Neuronal stem cell (in vitro differentiated cells): Measurements from ENCODE around the gene ENDOV.

ENCODE experiments used
- DNase-seq: peaks from one replicate; pipeline ENCODE4 v3.0.0-alpha.2; 2013; ENCODE audit warnings: low spot score
- H2AFZ ChIP-seq: one replicate; pipeline ENCODE4 v1.6.1; 2013; ENCODE audit warnings: mild to moderate bottlenecking, low read length, inconsistent platforms
- H2AK5ac ChIP-seq: 2 replicates; pipeline ENCODE4 v1.6.1; 2013; ENCODE audit warnings: low read depth, mild to moderate bottlenecking, inconsistent platforms, low read length, moderate library complexity, mixed read lengths
- H2BK120ac ChIP-seq: 2 replicates; pipeline ENCODE4 v1.6.1; 2013; ENCODE audit warnings: low read depth, mild to moderate bottlenecking, inconsistent platforms, low read length, moderate library complexity, mixed read lengths
- H2BK12ac ChIP-seq: one replicate; pipeline ENCODE4 v1.6.1; 2013; ENCODE audit warnings: low read length, inconsistent platforms
- H2BK15ac ChIP-seq: 2 replicates; pipeline ENCODE4 v1.6.1; 2013; ENCODE audit warnings: mild to moderate bottlenecking, low read length, inconsistent platforms, mixed read lengths
- H2BK5ac ChIP-seq: one replicate; pipeline ENCODE4 v1.6.1; 2013; ENCODE audit warnings: inconsistent platforms, mild to moderate bottlenecking, low read length, moderate library complexity
- H3K14ac ChIP-seq: one replicate; pipeline ENCODE4 v1.6.1; 2013; ENCODE audit warnings: low read length, inconsistent platforms
- H3K18ac ChIP-seq: 2 replicates; pipeline ENCODE4 v1.6.1; 2013; ENCODE audit warnings: low read length, inconsistent platforms
- H3K23ac ChIP-seq: 2 replicates; pipeline ENCODE4 v1.6.1; 2013; ENCODE audit warnings: low read depth, mild to moderate bottlenecking, mixed read lengths, low read length, inconsistent platforms; ENCODE audit not compliant: poor library complexity
- H3K27ac ChIP-seq: replicated peaks from 3 replicates; pipeline ENCODE4 v1.5.1; 2013; ENCODE audit warnings: low read length, inconsistent platforms
- H3K27me3 ChIP-seq, 3 experiments: 2 replicates each; pipeline ENCODE4 v1.6.1; 2013; ENCODE audit warnings: low read length in 3 of 3, mild to moderate bottlenecking in 2 of 3, inconsistent platforms in 1 of 3, low read depth in 1 of 3, mixed read lengths in 1 of 3, moderate library complexity in 1 of 3; ENCODE audit not compliant: control insufficient read depth in 3 of 3, insufficient read depth in 3 of 3
- H3K36me3 ChIP-seq, 2 donors: replicated peaks in 1 of 2; 2 replicates each; pipeline ENCODE4 v1.6.1; 2013; ENCODE audit warnings: low read length in 2 of 2; ENCODE audit not compliant: control insufficient read depth in 2 of 2, insufficient read depth in 2 of 2
- H3K4ac ChIP-seq: 2 replicates; pipeline ENCODE4 v1.6.1; 2013; ENCODE audit warnings: inconsistent platforms, mild to moderate bottlenecking, low read length, moderate library complexity
- H3K4me1 ChIP-seq, 2 donors: 1 replicate in 1 of 2; 2 replicates in 1 of 2; pipeline ENCODE4 v1.6.1; 2013; ENCODE audit warnings: low read length in 2 of 2, low read depth in 1 of 2; ENCODE audit not compliant: control insufficient read depth in 2 of 2, insufficient read depth in 1 of 2
- H3K4me2 ChIP-seq: one replicate; pipeline ENCODE4 v1.6.1; 2013; ENCODE audit warnings: mild to moderate bottlenecking, low read length, inconsistent platforms; ENCODE audit not compliant: insufficient read depth, poor library complexity, severe bottlenecking
- H3K4me3 ChIP-seq, 2 donors: 2 replicates each; pipeline ENCODE4 v1.5.1; 2013; ENCODE audit warnings: low read length in 2 of 2, mild to moderate bottlenecking in 2 of 2, inconsistent platforms in 1 of 2, moderate library complexity in 1 of 2
- H3K79me1 ChIP-seq: one replicate; pipeline ENCODE4 v1.6.1; 2013; ENCODE audit warnings: low read depth, mild to moderate bottlenecking, inconsistent platforms, low read length, moderate library complexity
- H3K9ac ChIP-seq: one replicate; pipeline ENCODE4 v1.6.1; 2013; ENCODE audit warnings: mild to moderate bottlenecking, low read depth, low read length, inconsistent platforms; ENCODE audit not compliant: poor library complexity
- H3K9me3 ChIP-seq, 2 donors: replicated peaks in 1 of 2; 2 replicates each; pipeline versions ENCODE3 to v1.6.1; 2013; ENCODE audit warnings: low read length in 2 of 2, mild to moderate bottlenecking in 2 of 2, inconsistent platforms in 1 of 2, low read depth in 1 of 2, mixed read lengths in 1 of 2, moderate library complexity in 1 of 2; ENCODE audit not compliant: control insufficient read depth in 2 of 2, insufficient read depth in 1 of 2
- H4K8ac ChIP-seq: one replicate; pipeline ENCODE4 v1.6.1; 2013; ENCODE audit warnings: low read depth, mild to moderate bottlenecking, inconsistent platforms, low read length, moderate library complexity
- H4K91ac ChIP-seq: one replicate; pipeline ENCODE4 v1.6.1; 2013; ENCODE audit warnings: low read length, low read depth, mild to moderate bottlenecking, inconsistent platforms; ENCODE audit not compliant: poor library complexity
- WGBS, 2 donors: extraction: QIAGEN DNeasy Blood & Tissue Kit; methylation state at CpG; one replicate each; pipeline ENCODE4 v1.1.7; 2013; ENCODE audit warnings: missing lambda C conversion rate in 2 of 2, mixed read lengths in 1 of 2; ENCODE audit not compliant: insufficient read length in 2 of 2, insufficient replicate concordance in 1 of 2; ENCODE audit errors: extremely low coverage in 2 of 2; 5-methylcytosine and 5-hydroxymethylcytosine counted together

The ENDOV gene

GRCh38 chr17:80455336-80455710 is 40.4 kb downstream of the ENDOV start:
- Histone ChIP-seq H3K4me2 (peak overlapping the region; percentile 96), H4K91ac (no peak overlapping the region), H3K9me3 (no peaks in the 10 kb centered on the region), H2AK5ac (no peak overlapping the region), H3K14ac (no peak overlapping the region), H2BK5ac (peak overlapping the region; percentile 85), H3K27me3 (peaks cover 0 to 28% (median 0%) of the 10 kb centered on the region in 3 experiments), H4K8ac (no peak overlapping the region), H2BK12ac (no peak overlapping the region), H3K4me3 (peak overlapping the region; percentile 83), H3K27ac (peak overlapping the region; percentile 90), H3K9ac (peak overlapping the region; percentile 79), H3K4ac (no peak overlapping the region), H2BK15ac (no peak overlapping the region), H3K18ac (peak overlapping the region; percentile 58), H3K4me1 (peaks cover 11% of the 10 kb centered on the region in 2 donors), H2BK120ac (no peak overlapping the region), H3K36me3 (no peaks in the 10 kb centered on the region), H3K23ac (peak overlapping the region; percentile 96), H3K79me1 (no peaks in the 10 kb centered on the region), H2AFZ (peak overlapping the region; percentile 97)
- no CpG with 5 or more reads among the region's 20 CpGs for WGBS, 2 donors
- DNase-seq = no peak

- no peak overlapping the region for H2BK5ac ChIP-seq
- peaks cover 0 to 33% (median 0%) of the 10 kb centered on the region in 3 experiments for H3K27me3 ChIP-seq
- H3K9ac ChIP-seq = peak overlapping the region; percentile 50
- no peak overlapping the region for H4K8ac ChIP-seq
- no peaks in the 10 kb centered on the region for H3K79me1 ChIP-seq
- peak overlapping the region; percentile 79 for H2AK5ac ChIP-seq
- H3K4me3 ChIP-seq = peak overlapping the region in 1 of 2 donors; percentile 83
- H3K18ac ChIP-seq = peak overlapping the region; percentile 11
- no peak overlapping the region for H2AFZ ChIP-seq
- DNase-seq = no peak
- H2BK120ac ChIP-seq = no peak overlapping the region
- no peaks in the 10 kb centered on the region for H3K9me3 ChIP-seq
- H3K36me3 ChIP-seq = no peaks in the 10 kb centered on the region
- H3K4ac ChIP-seq = no peak overlapping the region
- H3K4me1 ChIP-seq = peaks cover 11% of the 10 kb centered on the region in 2 donors
- WGBS, 2 donors = no CpG with 5 or more reads among the region's 4 CpGs
- no peak overlapping the region for H3K4me2 ChIP-seq
- no peak overlapping the region for H2BK12ac ChIP-seq
- H3K14ac ChIP-seq = no peak overlapping the region
- H4K91ac ChIP-seq = no peak overlapping the region
- no peak overlapping the region for H3K23ac ChIP-seq
- H3K27ac ChIP-seq = no peak overlapping the region
- peak overlapping the region; percentile 62 for H2BK15ac ChIP-seq
Observed at GRCh38 chr17:80455784-80456183, 40.8 kb downstream of the ENDOV start.

GRCh38 chr17:80456465-80457235 is 41.7 kb downstream of the ENDOV start:
- Histone ChIP-seq H3K79me1 (no peaks in the 10 kb centered on the region), H3K27ac (no peak overlapping the region), H3K4me2 (no peak overlapping the region), H2BK15ac (peak overlapping the region; percentile 62), H3K9ac (no peak overlapping the region), H3K4me3 (no peak overlapping the region), H2BK12ac (no peak overlapping the region), H3K14ac (no peak overlapping the region), H3K4ac (no peak overlapping the region), H3K23ac (no peak overlapping the region), H3K36me3 (no peaks in the 10 kb centered on the region), H2AFZ (peak overlapping the region; percentile 80), H2BK5ac (peak overlapping the region; percentile 35), H2BK120ac (no peak overlapping the region), H3K18ac (peak overlapping the region; percentile 44), H2AK5ac (peak overlapping the region; percentile 82), H3K4me1 (peaks cover 11% of the 10 kb centered on the region in 2 donors), H3K9me3 (no peaks in the 10 kb centered on the region), H4K91ac (peak overlapping the region; percentile 32), H4K8ac (no peak overlapping the region), H3K27me3 (peaks cover 0 to 40% (median 0%) of the 10 kb centered on the region in 3 experiments)
- WGBS, 2 donors = no CpG with 5 or more reads among the region's 21 CpGs
- DNase-seq = no peak

- Histone ChIP-seq H2BK15ac (no peak overlapping the region), H3K4ac (no peak overlapping the region), H3K27me3 (peaks cover 0 to 47% (median 0%) of the 10 kb centered on the region in 3 experiments), H3K4me2 (no peak overlapping the region), H3K18ac (no peak overlapping the region), H3K9me3 (no peaks in the 10 kb centered on the region), H2BK5ac (no peak overlapping the region), H3K36me3 (no peaks in the 10 kb centered on the region), H4K91ac (peak overlapping the region; percentile 32), H3K23ac (no peak overlapping the region), H3K79me1 (no peaks in the 10 kb centered on the region), H3K27ac (no peak overlapping the region), H2AFZ (peak overlapping the region; percentile 80), H3K14ac (no peak overlapping the region), H4K8ac (no peak overlapping the region), H2AK5ac (no peak overlapping the region), H2BK12ac (no peak overlapping the region), H3K4me1 (peaks cover 11% of the 10 kb centered on the region in 2 donors), H3K4me3 (no peak overlapping the region), H3K9ac (no peak overlapping the region), H2BK120ac (no peak overlapping the region)
- DNase-seq = no peak
- WGBS, 2 donors = no CpG with 5 or more reads among the region's 15 CpGs
Observed at GRCh38 chr17:80457236-80457856, 42.4 kb downstream of the ENDOV start.
